Endothelial cell of umbilical vein (primary cell): ENCODE measurements around the gene FCRL3.

Experiments
- EZH2 ChIP-seq: IDR thresholded peaks from 2 replicates; pipeline ENCODE4 v1.6.1; 2012; ENCODE audit warnings: borderline replicate concordance, low read depth, mild to moderate bottlenecking, moderate library complexity, low read length, inconsistent platforms; ENCODE audit not compliant: severe bottlenecking
- FOS ChIP-seq: IDR thresholded peaks from 2 replicates; pipeline ENCODE4 v1.6.1; 2011; ENCODE audit warnings: mild to moderate bottlenecking, low read length, moderate library complexity, borderline replicate concordance; ENCODE audit not compliant: insufficient read depth
- MYC ChIP-seq: IDR thresholded peaks from one replicate; pipeline ENCODE4 v1.6.1; 2011; ENCODE audit warnings: mild to moderate bottlenecking, low read depth, low read length
- POLR2A ChIP-seq: IDR thresholded peaks from 2 replicates; pipeline ENCODE4 v1.6.1; 2012; ENCODE audit warnings: low read depth, mild to moderate bottlenecking, control low read depth, low read length
- POLR2AphosphoS5 ChIP-seq: IDR thresholded peaks from 2 replicates; pipeline ENCODE4 v1.6.1; 2012; ENCODE audit warnings: low read depth, mild to moderate bottlenecking, control low read depth, low read length, moderate library complexity; ENCODE audit not compliant: insufficient read depth
- TF ChIP-seq, protein P1 (sequence below), 2 donors: IDR thresholded peaks; 1 replicate in 1 of 2; 2 replicates in 1 of 2; pipeline ENCODE4 v1.5.1; 2011; ENCODE audit warnings: low read length in 2 of 2, mild to moderate bottlenecking in 2 of 2, moderate library complexity in 2 of 2, control low read depth in 1 of 2, inconsistent platforms in 1 of 2, low read depth in 1 of 2; ENCODE audit not compliant: insufficient read depth in 1 of 2; ENCODE audit errors: extremely low read depth in 1 of 2
- TF ChIP-seq, protein P2 (sequence below): IDR thresholded peaks from 2 replicates; pipeline ENCODE4 v1.6.1; 2011; ENCODE audit not compliant: insufficient read depth, insufficient read length

DNA sequence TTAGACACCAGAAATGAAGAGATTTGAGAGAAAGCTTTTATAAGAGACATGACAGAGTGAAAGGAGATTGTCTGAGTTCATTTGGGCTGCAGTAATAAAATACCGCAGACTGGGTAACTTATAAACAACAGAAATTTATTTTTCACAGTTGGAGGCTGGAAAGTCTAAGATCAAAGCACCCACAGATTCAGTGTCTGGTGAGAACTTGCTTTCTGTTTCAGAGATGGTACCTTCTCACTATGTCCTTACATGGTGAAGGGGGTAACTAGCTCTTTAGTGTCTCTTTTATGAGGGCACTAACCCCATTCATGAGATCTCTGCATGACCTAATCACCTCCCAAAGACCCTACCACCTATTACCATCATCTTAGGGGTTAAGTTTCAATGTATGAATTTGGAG lies 71.8 kb downstream of the FCRL3 start:
- TF ChIP-seq, protein P1, sequence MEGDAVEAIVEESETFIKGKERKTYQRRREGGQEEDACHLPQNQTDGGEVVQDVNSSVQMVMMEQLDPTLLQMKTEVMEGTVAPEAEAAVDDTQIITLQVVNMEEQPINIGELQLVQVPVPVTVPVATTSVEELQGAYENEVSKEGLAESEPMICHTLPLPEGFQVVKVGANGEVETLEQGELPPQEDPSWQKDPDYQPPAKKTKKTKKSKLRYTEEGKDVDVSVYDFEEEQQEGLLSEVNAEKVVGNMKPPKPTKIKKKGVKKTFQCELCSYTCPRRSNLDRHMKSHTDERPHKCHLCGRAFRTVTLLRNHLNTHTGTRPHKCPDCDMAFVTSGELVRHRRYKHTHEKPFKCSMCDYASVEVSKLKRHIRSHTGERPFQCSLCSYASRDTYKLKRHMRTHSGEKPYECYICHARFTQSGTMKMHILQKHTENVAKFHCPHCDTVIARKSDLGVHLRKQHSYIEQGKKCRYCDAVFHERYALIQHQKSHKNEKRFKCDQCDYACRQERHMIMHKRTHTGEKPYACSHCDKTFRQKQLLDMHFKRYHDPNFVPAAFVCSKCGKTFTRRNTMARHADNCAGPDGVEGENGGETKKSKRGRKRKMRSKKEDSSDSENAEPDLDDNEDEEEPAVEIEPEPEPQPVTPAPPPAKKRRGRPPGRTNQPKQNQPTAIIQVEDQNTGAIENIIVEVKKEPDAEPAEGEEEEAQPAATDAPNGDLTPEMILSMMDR (IDR thresholded peaks at IDR 0.05; ENCODE audit: extremely low read depth in 1 of 2, insufficient read depth in 1 of 2, low read depth in 1 of 2, low read length in 2 of 2), result no peak
- no peak for TF ChIP-seq POLR2AphosphoS5
- no peak for TF ChIP-seq EZH2
- no peak for TF ChIP-seq POLR2A
- TF ChIP-seq MYC, result no peak
- TF ChIP-seq FOS, result no peak
- TF ChIP-seq, protein P2, sequence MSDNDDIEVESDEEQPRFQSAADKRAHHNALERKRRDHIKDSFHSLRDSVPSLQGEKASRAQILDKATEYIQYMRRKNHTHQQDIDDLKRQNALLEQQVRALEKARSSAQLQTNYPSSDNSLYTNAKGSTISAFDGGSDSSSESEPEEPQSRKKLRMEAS, result no peak
